T-helper 2 cell (primary cell): Measurements from ENCODE around the gene PROK2.

Experiments used
- DNase-seq, 5 experiments: peaks; one replicate each; pipeline versions ENCODE4 v3.0.0 to v3.0.0-alpha.2; 2012 to 2022
- total RNA-seq, 2 donors: gene quantifications; one replicate each; lab custom pipeline; 2026; lab: John Stamatoyannopoulos, UW

PROK2 gene, protein sequence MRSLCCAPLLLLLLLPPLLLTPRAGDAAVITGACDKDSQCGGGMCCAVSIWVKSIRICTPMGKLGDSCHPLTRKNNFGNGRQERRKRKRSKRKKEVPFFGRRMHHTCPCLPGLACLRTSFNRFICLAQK
- 0.62 to 2.0 reads per million in 2 donors for total RNA-seq

DNA sequence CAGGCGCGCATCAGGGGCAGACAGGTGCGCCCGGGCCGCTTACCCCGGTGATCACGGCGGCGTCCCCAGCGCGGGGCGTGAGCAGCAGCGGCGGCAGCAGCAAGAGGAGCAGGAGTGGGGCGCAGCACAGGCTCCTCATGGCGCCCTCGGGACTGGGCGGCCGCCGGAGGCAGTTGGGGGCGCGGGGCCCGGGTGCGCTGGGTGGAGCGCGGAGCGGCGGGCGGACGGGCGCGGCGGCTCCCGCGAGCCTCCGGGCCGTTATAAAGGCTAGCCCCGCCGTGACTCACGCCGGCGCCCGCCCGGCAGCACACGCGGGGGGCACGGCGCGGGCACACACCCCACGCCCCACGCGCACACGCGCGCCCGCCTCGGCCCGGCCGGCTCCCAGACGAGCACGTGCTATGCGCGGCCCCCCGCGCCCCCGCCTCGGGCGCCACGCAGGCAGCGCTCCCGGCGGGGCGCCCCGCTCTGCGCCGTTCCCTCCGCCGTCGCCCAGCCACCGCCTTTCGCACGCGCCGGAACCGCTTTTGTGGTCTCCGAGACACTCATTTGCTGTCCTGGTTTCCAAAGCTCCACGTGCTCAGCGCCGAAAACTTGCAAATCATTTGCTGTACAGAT, at the start of gene PROK2:
PROK2 (minus strand) TSS at position 235 of the 618 bp plus-strand sequence; CDS start at position 139, 96 bp downstream.
- peak in 3 of 5 experiments; percentile 5 to 67 (median 13) for DNase-seq

- DNase-seq, result no peak
Measured at GRCh38 chr3:71831599-71831998, 46.7 kb upstream of the PROK2 start.

DNA sequence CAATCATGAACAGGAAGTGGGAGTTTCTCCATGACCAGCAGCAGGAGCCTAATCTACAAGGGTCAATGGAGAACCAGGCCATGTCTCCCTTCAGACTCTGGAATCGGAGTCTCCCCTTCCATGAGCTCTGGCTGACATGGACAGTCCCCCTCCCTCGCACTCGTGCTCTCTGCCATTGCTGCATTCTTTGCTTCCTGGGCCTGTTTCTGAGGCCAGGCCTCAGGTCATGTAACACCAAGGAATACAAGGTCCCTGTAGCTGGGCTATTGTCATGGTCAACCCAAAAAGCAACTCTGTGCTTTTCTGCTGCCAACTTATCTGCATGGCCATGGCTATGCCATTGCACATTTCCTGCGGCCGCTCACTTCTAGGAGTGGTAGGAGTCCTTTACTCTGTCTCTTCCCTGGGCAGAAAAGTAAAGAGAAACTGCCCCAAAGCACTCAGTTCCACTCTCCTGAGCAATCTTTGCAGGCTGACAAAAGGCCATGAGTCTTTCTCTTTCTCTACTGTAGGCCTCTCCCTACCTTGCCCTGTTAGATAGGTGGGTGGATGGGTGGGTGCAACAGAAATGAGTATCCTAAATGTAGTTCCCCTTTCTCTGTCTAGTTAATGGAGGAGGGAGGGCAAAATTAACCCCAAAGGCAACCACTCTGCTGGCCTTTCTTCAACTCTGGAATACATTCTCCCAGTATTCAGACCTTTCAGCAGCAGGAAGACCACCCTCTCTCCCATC, 40.8 kb upstream of the PROK2 start:
- no peak for DNase-seq

GRCh38 chr3:71821116-71821515, 36.2 kb upstream of the PROK2 start:
- no peak for DNase-seq

DNA sequence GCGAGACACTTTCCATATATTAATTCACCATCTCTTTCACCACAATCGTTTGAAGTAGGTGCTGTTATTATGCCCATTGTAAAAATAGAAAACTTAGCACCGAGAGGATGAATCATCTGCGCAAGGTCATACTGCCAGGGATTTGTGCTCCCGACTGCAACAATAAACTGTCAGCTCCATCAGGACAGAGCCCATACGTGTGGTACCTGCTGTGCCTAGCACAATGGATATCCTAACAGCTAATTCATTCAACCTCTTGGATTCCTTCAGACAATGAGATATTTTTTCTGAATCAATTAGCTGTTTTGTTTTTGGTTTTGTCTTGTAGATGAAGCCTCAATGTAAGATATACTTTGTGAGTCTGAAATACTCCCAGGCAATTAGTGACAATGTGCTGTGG, 32.3 kb upstream of the PROK2 start:
- DNase-seq, result no peak

- DNase-seq, result no peak
Measured at GRCh38 chr3:71816767-71817156, 31.8 kb upstream of the PROK2 start.

- DNase-seq, result no peak
Measured at GRCh38 chr3:71815340-71816067, 30.6 kb upstream of the PROK2 start.

DNA sequence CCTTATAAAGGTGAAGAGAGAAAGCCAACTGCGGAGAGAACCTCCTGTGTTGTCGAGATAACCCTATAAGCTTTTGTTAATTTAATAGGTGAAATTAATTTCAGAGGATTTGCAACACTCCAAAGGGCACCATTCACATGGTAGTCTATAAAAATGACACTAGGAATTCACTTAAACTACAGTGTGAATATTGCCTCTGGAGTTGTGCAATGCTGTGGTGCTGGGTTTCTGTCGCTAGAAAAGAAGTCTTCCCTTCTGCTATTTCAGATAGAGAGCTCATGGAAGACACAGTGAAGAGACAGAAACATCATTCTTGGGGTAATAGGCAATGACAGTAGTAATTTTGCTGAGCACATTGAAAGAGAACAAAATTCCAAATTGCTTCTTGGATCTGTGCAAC, 28.8 kb upstream of the PROK2 start:
- no peak for DNase-seq

GRCh38 chr3:71813073-71813472, 28.1 kb upstream of the PROK2 start:
- DNase-seq, result no peak

DNA sequence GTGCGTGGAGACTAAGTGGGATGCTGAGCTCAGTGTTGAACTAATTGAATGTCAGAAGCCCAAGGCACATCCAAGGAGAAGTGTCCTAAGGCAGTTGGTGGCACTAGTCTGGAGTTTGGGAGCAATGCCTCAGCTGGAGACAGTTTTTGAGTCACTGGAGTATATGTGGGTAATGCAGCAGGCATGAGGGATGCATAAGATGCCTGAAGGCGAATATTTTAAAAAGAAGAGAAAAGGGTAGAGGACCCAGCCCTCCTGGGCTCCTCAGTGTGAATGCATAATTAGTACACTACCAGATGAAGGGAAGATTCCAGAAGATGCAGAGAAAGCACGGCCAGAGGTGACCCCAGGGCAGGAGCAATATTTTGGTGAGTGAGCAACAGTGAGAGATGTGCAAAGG, 25.1 kb upstream of the PROK2 start:
- DNase-seq, result no peak

DNA sequence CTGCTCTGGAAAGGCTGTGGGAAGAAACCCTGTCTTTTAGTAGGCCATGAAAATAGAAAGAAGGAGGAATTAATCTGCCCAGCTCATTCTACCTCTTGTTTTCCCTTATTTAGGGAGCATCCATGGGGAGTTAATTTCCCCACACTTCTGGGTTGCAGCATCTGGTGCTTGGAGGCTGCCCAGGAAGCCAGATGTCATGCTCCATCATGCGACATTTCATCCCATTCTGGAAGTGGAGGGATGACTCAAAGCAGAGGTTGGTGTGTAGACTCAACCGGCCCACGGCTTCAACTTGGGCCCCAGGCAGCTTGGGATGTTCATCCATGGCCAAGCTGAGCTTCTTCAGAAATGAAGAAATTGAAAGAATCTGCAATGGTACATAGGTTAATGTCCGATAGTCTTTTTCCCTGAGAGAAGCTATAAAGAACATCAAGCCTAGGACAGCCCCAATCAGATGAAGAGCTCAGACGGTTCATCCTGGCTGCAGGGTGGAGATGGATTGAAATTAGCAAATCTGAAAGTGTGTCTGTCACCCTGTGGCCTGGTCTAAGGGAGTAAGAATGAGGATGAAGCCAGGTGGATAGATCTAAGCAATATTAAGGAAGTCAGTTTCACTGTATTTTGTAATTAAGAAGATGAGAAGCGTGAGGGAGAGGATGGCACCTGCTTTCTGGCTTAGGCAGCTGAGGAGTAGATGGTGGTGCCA, 24.5 kb upstream of the PROK2 start:
- DNase-seq, result no peak

DNA sequence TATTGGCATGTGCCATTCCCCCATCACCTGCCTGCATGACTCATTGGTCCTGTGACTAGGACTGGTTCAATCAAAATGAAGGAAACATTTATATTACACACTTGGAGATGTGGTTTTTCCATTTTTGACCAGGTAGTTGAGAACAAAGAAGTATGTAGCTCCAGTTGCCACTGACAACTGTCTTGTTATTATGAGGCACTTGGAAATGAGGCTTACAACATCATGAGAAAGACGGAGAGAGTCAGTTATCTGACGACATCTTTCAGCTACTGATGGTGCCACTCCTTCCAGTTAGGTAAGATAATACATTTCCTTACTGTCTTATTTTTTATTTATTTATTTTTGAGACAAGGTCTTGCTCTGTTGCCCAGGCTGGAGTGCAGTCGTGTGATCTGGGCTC, 21.8 kb upstream of the PROK2 start:
- no peak for DNase-seq

DNA sequence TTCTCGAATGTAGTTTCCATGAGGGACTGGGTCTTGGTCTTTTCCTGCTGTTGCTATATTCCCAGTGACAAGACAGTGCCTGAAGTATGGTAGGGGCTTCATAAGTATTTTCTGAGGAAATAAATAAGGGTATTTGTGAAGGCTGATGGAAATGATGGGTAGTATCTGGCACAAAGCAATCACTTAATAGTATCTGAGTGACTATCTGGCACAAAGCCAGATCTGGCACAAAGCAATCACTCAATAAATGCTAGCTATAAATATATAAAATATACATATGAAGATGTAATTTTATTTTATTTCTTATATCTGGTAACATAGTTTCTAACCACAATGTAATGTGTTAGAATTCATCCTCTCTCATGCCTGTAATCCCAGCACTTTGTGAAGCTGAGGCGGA, 20.7 kb upstream of the PROK2 start:
- DNase-seq, result no peak

DNA sequence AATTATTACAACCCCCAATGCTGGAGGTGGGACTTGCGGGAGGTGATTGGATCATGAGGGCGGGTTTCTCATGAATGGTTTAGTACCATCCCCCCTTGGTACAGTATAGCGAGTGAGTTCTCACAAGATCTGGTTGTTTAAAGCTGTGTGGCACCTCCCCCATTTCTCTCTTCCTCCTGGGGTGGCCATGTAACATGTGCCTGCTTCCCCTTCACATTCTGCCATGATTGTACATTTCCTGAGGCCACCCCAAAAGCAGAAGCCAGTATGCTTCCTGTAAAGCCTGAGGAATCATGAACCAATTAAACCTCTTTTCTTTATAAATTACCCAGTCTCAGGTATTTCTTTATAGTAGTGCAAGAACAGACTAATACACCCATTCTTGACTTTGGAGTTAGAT, 20.3 kb upstream of the PROK2 start:
- DNase-seq, result no peak

DNA sequence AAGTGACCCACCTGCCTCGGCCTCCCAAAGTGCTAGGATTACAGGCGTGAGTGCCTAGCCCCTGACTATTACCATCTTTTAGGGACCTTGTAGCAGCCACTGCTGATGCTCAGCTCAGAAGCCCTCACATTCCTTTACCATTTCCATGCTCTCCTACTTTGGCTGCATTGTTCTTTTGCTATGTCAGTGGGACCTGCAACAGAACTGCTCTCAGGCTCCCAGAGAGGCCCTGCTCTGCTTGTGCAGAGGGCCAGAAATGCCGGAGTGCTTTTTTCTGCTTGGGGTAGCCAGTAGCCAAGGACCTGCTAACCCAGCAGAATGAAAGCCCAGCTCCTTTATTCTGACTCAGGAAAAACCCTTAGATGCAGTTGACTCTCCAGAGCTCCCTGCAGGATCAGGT, 18.3 kb upstream of the PROK2 start:
- no peak for DNase-seq

DNA sequence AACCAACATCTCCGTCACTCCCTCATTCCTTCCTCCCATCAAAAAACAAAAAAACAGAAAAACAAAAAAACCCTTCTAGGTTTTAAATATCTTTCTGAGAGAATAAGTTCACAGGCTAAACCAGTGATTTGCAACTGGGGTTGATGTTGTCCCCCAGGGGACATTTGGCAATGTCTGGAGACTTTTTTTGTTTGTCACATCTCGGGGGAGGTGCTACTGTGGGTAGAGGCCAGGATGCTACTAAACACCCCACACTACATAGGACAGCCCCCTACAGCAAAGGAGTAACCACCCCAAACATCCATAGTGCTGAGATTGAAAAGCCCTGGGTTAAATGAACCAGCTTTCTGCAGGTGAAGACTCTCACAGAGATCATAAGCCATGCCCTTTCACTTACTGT, 17.0 kb upstream of the PROK2 start:
- DNase-seq, result no peak

DNA sequence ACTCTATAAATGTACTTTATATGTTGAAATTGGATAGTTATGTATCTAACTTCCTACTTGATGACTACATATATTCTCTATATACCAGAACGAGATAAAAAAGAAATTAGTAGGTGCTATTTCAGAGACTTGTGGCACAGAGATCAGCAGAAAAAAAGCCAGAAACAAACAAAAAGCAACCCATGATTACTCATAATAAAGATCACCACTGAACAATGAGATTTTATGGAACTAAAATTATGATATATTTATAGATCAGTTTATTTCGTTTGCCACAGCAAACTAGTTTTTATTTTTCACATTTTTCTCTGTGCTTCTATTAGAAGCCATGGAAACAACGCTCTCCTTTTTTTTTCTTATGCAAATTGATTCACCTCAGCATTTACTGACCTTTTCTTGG, 15.1 kb upstream of the PROK2 start:
- DNase-seq, result no peak

- no peak for DNase-seq
Measured at GRCh38 chr3:71797455-71797854, 12.5 kb upstream of the PROK2 start.

GRCh38 chr3:71796290-71796689, 11.3 kb upstream of the PROK2 start:
- no peak for DNase-seq

DNA sequence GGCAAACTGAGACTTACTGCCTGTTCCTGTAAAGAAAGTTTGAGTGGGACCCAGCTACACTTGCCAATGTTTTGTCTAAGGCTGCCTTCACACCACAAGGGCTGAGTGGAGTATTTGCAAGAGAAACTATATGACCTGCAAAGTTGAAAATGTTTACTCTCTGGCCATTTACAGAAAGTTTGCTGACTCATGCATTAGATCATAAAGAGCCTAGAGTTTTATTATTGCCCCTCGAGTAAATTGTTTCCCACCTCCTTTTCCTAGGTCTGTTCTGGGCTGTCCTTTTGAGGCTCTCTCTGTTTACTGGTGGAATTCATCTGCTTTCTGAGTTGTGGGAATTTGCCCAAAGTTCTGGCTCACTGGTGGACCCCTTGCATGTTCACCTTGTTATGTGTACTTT, 6.7 kb upstream of the PROK2 start:
- DNase-seq, result no peak

DNA sequence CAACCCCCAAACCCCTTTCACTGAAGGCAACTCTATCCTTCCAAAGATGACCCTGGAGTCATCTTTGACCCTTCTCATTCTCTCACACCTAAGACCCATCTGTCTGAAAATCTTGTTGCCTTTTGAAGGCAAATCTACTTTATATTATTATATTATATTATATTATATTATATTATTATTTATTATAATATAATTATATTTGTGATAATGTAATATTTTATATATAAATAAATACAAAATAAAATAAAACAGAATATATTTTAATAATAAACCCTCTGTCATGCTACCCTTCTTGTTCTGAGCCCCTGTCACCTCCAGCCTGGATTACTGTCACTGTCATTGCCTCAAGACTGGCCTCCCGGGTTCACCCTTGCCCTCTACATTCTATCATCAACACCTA, 5.0 kb upstream of the PROK2 start:
- no peak for DNase-seq

DNA sequence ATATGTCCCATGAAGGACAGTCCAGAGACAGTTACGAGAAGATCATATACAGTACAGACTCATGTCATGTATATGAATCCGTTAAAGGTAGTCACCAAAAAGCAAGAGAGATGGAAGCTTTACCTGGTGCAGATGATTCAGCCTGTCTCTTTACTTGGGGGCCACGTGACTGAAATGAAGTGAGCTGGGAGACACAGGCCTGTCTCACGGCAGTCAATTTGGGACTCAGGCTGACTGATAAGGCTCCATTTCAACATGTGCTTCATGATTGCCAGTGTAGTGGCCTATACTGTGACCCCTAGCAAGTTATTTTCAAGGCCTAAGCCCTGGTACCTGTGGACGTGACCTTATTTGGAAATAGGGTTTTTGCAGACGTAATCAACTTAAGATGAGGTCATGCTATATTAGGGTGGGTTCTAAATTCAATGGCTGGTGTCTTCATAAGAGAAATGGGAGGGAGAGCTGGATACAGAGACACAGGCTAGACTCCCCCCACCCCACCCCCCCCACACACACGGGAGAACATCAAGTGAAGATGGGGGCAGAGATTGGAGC, 3.0 kb upstream of the PROK2 start:
- DNase-seq, result no peak

DNA sequence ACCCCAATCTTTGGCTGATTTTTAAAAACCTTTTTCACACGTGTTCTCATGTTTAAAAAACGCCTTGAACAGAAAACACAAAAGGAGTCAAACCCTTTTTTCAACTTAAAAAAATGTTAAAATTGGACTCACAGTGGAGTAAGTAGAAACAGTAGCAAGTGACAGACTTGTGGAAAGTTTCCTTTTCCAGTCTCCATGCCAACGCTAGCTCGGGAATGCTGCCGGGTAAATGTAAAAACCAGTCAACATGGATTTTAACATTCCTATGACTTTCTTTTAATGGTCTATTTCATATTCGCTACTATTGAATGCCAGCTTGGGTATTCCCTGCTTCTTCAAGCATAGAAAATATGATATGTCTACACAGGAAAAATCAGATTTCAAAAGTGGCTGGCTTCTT, 1.6 kb upstream of the PROK2 start:
- DNase-seq, result no peak
